ENCODE data around the gene ACAP2. TPM values are rescaled to one million over a fixed set of nuclear protein-coding genes. Genes with fewer than 3 reads are reported as not detected.

ACAP2 gene
- total RNA-seq, 4 donors from 2014 or later, result 52.9 to 62.0 (median 56.2) TPM

- H3K4me3 ChIP-seq (ENCODE audit: low read depth, poor library complexity, severe bottlenecking), result no peak overlapping the region
- DNase-seq (ENCODE audit: low spot score in 2 of 2), result no peak
- intact Hi-C loops (cut with DNase I; ENCODE audit: low total_unique reads), result no loop called here
- WGBS, 2 donors, result 92 to 93% methylated on average over 4 of the region's 4 CpGs
- TF ChIP-seq POLR2A (IDR thresholded peaks at IDR 0.05), result no peak
- no peak for TF ChIP-seq CTCF (IDR thresholded peaks at IDR 0.05)
These were observed 21.4 kb downstream of the ACAP2 start for GRCh38 chr3:195421400-195421799.

GRCh38 chr3:195416795-195417194 is 26.0 kb downstream of the ACAP2 start:
- 93 to 94% methylated on average over 4 of the region's 4 CpGs for WGBS, 2 donors
- no peak for DNase-seq (ENCODE audit: low spot score in 2 of 2)
- TF ChIP-seq CTCF (IDR thresholded peaks at IDR 0.05), result no peak
- TF ChIP-seq POLR2A (IDR thresholded peaks at IDR 0.05), result no peak
- intact Hi-C loops (cut with DNase I; ENCODE audit: low total_unique reads), result no loop called here
- H3K4me3 ChIP-seq (ENCODE audit: low read depth, poor library complexity, severe bottlenecking), result no peak overlapping the region

- no peak for DNase-seq (ENCODE audit: low spot score in 2 of 2)
- H3K4me3 ChIP-seq (ENCODE audit: low read depth, poor library complexity, severe bottlenecking), result no peak overlapping the region
- intact Hi-C loops (cut with DNase I; ENCODE audit: low total_unique reads), result no loop called here
- TF ChIP-seq POLR2A (IDR thresholded peaks at IDR 0.05), result no peak
These were observed 31.0 kb downstream of the ACAP2 start for GRCh38 chr3:195411836-195412235.

GRCh38 chr3:195410546-195410945 is 32.3 kb downstream of the ACAP2 start:
- intact Hi-C loops (cut with DNase I; ENCODE audit: low total_unique reads), result no loop called here
- TF ChIP-seq POLR2A (IDR thresholded peaks at IDR 0.05) (no peak), CTCF (IDR thresholded peaks at IDR 0.05) (no peak)
- H3K4me3 ChIP-seq (ENCODE audit: low read depth, poor library complexity, severe bottlenecking), result no peak overlapping the region
- 73 to 80% methylated on average over 4 of the region's 4 CpGs for WGBS, 2 donors
- no peak for DNase-seq (ENCODE audit: low spot score in 2 of 2)

GRCh38 chr3:195407531-195408409 is 35.0 kb downstream of the ACAP2 start:
- intact Hi-C loops (cut with DNase I; ENCODE audit: low total_unique reads), result no loop called here
- no peak for TF ChIP-seq POLR2A (IDR thresholded peaks at IDR 0.05)
- TF ChIP-seq CTCF (IDR thresholded peaks at IDR 0.05), result no peak
- no peak overlapping the region for H3K4me3 ChIP-seq (ENCODE audit: low read depth, poor library complexity, severe bottlenecking)
- no peak for DNase-seq (ENCODE audit: low spot score in 2 of 2)
- WGBS, 2 donors, result 81 to 86% methylated on average over 12 of the region's 12 CpGs

- DNase-seq (ENCODE audit: low spot score in 2 of 2), result no peak
These were observed 37.2 kb downstream of the ACAP2 start for GRCh38 chr3:195405651-195406050.

More at GRCh38 chr3:195405651-195406050, 37.2 kb downstream of the ACAP2 start:
- WGBS, 2 donors, result 77 to 96% methylated on average over 2 of the region's 2 CpGs
- no peak overlapping the region for H3K4me3 ChIP-seq (ENCODE audit: low read depth, poor library complexity, severe bottlenecking)
- intact Hi-C loops (cut with DNase I; ENCODE audit: low total_unique reads), result no loop called here
- TF ChIP-seq POLR2A (IDR thresholded peaks at IDR 0.05) (no peak), CTCF (IDR thresholded peaks at IDR 0.05) (no peak)
